WTC11 (cell line): ENCODE measurements around the gene AVPR2. TPM values are rescaled to one million over a fixed set of nuclear protein-coding genes. Genes with fewer than 3 reads are reported as not detected.

ENCODE experiments used
- ATAC-seq: fragments of 200-7000 bp; cut with Tn5 transposase; 2 replicates; pipeline ENCODE4 v1.10.0; 2021; ENCODE audit warnings: mild to moderate bottlenecking, moderate library complexity
- CTCF ChIA-PET: fragments of 300-600 bp; sonication (Branson Sonifier 250); formaldehyde crosslinking; loops from one replicate; lab custom pipeline; 2021; ENCODE audit warnings: antibody characterized with exemption; lab: Charles Lee
- POLR2A ChIA-PET: fragments of 350-600 bp; sonication (Branson Sonifier 250); formaldehyde crosslinking; loops from one replicate; lab custom pipeline; 2021; ENCODE audit warnings: antibody characterized with exemption; lab: Charles Lee
- DNase-seq: peaks from one replicate; pipeline ENCODE4 v3.0.0; 2021; ENCODE audit warnings: low spot score
- H3K27ac Mint-ChIP-seq: 2 replicates; pipeline ENCODE4 v1.8.0; 2021; ENCODE audit warnings: mixed read lengths
- H3K27me3 Mint-ChIP-seq: 2 replicates; pipeline ENCODE4 v1.8.0; 2021; ENCODE audit warnings: low read depth, mild to moderate bottlenecking, moderate library complexity, mixed read lengths
- H3K36me3 Mint-ChIP-seq: 2 replicates; pipeline ENCODE4 v1.8.0; 2021; ENCODE audit warnings: mixed read lengths
- H3K4me1 Mint-ChIP-seq: 2 replicates; pipeline ENCODE4 v1.8.0; 2022; ENCODE audit warnings: mixed read lengths
- H3K4me3 Mint-ChIP-seq: 2 replicates; pipeline ENCODE4 v1.8.0; 2021; ENCODE audit warnings: mild to moderate bottlenecking, moderate library complexity, mixed read lengths
- H3K9me3 Mint-ChIP-seq: 2 replicates; pipeline ENCODE4 v1.8.0; 2021; ENCODE audit warnings: mixed read lengths
- ATF1 ChIP-seq: sonication (generic); formaldehyde crosslinking; IDR thresholded peaks from 2 replicates; pipeline ENCODE4 v1.8.1; 2023; ENCODE audit warnings: mild to moderate bottlenecking, moderate library complexity, missing genetic modification reagents
- ATF3 ChIP-seq: sonication (generic); formaldehyde crosslinking; conservative IDR thresholded peaks from 2 replicates; pipeline ENCODE4 v1.8.1; 2022; ENCODE audit warnings: mild to moderate bottlenecking, missing genetic modification reagents
- ATF6 ChIP-seq: sonication (generic); formaldehyde crosslinking; IDR thresholded peaks from 2 replicates; pipeline ENCODE4 v1.8.1; 2023; ENCODE audit warnings: mild to moderate bottlenecking, missing genetic modification reagents
- CREM ChIP-seq: sonication (generic); formaldehyde crosslinking; IDR thresholded peaks from 2 replicates; pipeline ENCODE4 v1.8.1; 2022; ENCODE audit warnings: mild to moderate bottlenecking, missing genetic modification reagents, moderate library complexity
- CTCF ChIP-seq: fragments of 200-600 bp; IDR thresholded peaks from 2 replicates; pipeline ENCODE4 v1.8.0; 2022; ENCODE audit warnings: antibody characterized with exemption
- JAZF1 ChIP-seq: fragments of 250-450 bp; sonication (Bioruptor Pico); IDR thresholded peaks from 2 replicates; pipeline ENCODE4 v1.9.0; 2021; ENCODE audit warnings: moderate library complexity, mild to moderate bottlenecking, inconsistent platforms
- MXD4 ChIP-seq: fragments of 250-450 bp; sonication (Bioruptor Pico); IDR thresholded peaks from 2 replicates; pipeline ENCODE4 v1.8.0; 2021; ENCODE audit warnings: mild to moderate bottlenecking, moderate library complexity, borderline replicate concordance
- OVOL2 ChIP-seq: fragments of 250-450 bp; sonication (Bioruptor Pico); IDR thresholded peaks from 2 replicates; pipeline ENCODE4 v1.9.0; 2021; ENCODE audit warnings: mild to moderate bottlenecking, borderline replicate concordance
- RELA ChIP-seq: sonication (generic); formaldehyde crosslinking; IDR thresholded peaks from 2 replicates; pipeline ENCODE4 v1.8.1; 2022; ENCODE audit warnings: missing genetic modification reagents, mild to moderate bottlenecking, borderline replicate concordance
- SMAD3 ChIP-seq: sonication (generic); formaldehyde crosslinking; IDR thresholded peaks from 2 replicates; pipeline ENCODE4 v1.8.0; 2022; ENCODE audit warnings: missing genetic modification reagents, mild to moderate bottlenecking, borderline replicate concordance
- SP1 ChIP-seq: sonication (generic); formaldehyde crosslinking; conservative IDR thresholded peaks from 2 replicates; pipeline ENCODE4 v1.8.1; 2022; ENCODE audit warnings: missing genetic modification reagents
- TP53 ChIP-seq: sonication (generic); formaldehyde crosslinking; IDR thresholded peaks from 2 replicates; pipeline ENCODE4 v1.8.1; 2023; ENCODE audit warnings: mild to moderate bottlenecking, missing genetic modification reagents
- ZBTB21 ChIP-seq: sonication (generic); formaldehyde crosslinking; IDR thresholded peaks from 2 replicates; pipeline ENCODE4 v1.8.1; 2023; ENCODE audit warnings: mild to moderate bottlenecking, missing genetic modification reagents, borderline replicate concordance
- ZBTB43 ChIP-seq: sonication (generic); formaldehyde crosslinking; IDR thresholded peaks from 2 replicates; pipeline ENCODE4 v1.8.1; 2023; ENCODE audit warnings: mild to moderate bottlenecking, missing genetic modification reagents
- ZNF219 ChIP-seq: sonication (generic); formaldehyde crosslinking; IDR thresholded peaks from 2 replicates; pipeline ENCODE4 v1.8.0; 2023; ENCODE audit warnings: missing genetic modification reagents, mild to moderate bottlenecking, borderline replicate concordance
- ZNF232 ChIP-seq: sonication (generic); formaldehyde crosslinking; IDR thresholded peaks from 2 replicates; pipeline ENCODE4 v1.8.0; 2022; ENCODE audit warnings: mild to moderate bottlenecking, missing genetic modification reagents
- ZNF263 ChIP-seq: sonication (generic); formaldehyde crosslinking; IDR thresholded peaks from 2 replicates; pipeline ENCODE4 v1.8.1; 2022; ENCODE audit warnings: low read depth, mild to moderate bottlenecking, moderate library complexity, missing genetic modification reagents
- ZNF281 ChIP-seq: sonication (generic); formaldehyde crosslinking; IDR thresholded peaks from 2 replicates; pipeline ENCODE4 v1.8.0; 2023; ENCODE audit warnings: mild to moderate bottlenecking, missing genetic modification reagents
- ZNF317 ChIP-seq: sonication (generic); formaldehyde crosslinking; IDR thresholded peaks from 2 replicates; pipeline ENCODE4 v1.8.1; 2023; ENCODE audit warnings: low read depth, mild to moderate bottlenecking, moderate library complexity, missing genetic modification reagents, borderline replicate concordance
- ZNF425 ChIP-seq: fragments of 250-450 bp; sonication (Bioruptor Pico); conservative IDR thresholded peaks from 2 replicates; pipeline ENCODE4 v1.9.0; 2021; ENCODE audit warnings: mild to moderate bottlenecking
- total RNA-seq: library from RNA; stranded (reverse); gene quantifications from 3 replicates; pipeline ENCODE4 v1.2.3, GENCODE V29; 2021

Gene AVPR2
- total RNA-seq, 1 experiment from 2014 or later, result 0.11 TPM

- no peak for TF ChIP-seq ATF6
- no peak for TF ChIP-seq ZNF263 (CRISPR knock-in tag)
- TF ChIP-seq JAZF1 (CRISPR knock-in tag), result no peak
- TF ChIP-seq OVOL2 (CRISPR knock-in tag), result no peak
- TF ChIP-seq ZBTB21 (CRISPR knock-in tag), result no peak
- no peak for TF ChIP-seq TP53 (CRISPR knock-in tag)
- no peak for TF ChIP-seq ZNF232 (CRISPR knock-in tag)
- no peak for TF ChIP-seq CTCF
- no peak for TF ChIP-seq MXD4 (CRISPR knock-in tag)
- no peak for TF ChIP-seq ATF1 (CRISPR knock-in tag)
- TF ChIP-seq SP1 (CRISPR knock-in tag), result no peak
These were observed 8.7 kb downstream of the AVPR2 start (continued) for GRCh38 chrX:153913211-153913610.

GRCh38 chrX:153913701-153914100 is 9.2 kb downstream of the AVPR2 start:
- ChIA-PET POLR2A (no interaction called here), CTCF (interaction anchor here (1.2 to 2.1 kb wide), 2 partner anchors 9 to 33 kb away, joined by 4 to 8 read pairs; no protein-coding TSS in a partner anchor)
- Mint-ChIP-seq H3K4me3 (no peak overlapping the region), H3K27me3 (no peaks in the 10 kb centered on the region; the same call in 1 of the 2 replicates), H3K36me3 (peaks cover 15% of the 10 kb centered on the region), H3K9me3 (no peaks in the 10 kb centered on the region), H3K27ac (no peak overlapping the region), H3K4me1 (no peaks in the 10 kb centered on the region; the same call in 1 of the 2 replicates)
- ATAC-seq (no peak), DNase-seq (no peak)
- TF ChIP-seq CREM (CRISPR knock-in tag) (no peak), ZNF219 (CRISPR knock-in tag) (no peak), SP1 (CRISPR knock-in tag) (no peak), ZNF425 (CRISPR knock-in tag) (no peak), ATF3 (CRISPR knock-in tag) (no peak), SMAD3 (no peak), ZNF317 (CRISPR knock-in tag) (no peak), ZBTB43 (CRISPR knock-in tag) (no peak), ZNF281 (no peak), RELA (CRISPR knock-in tag) (no peak), ATF6 (no peak)
